ENCODE measurements around the gene BIRC7.

The BIRC7 gene

GRCh38 chr20:63234693-63235398 is 859 bp upstream of the BIRC7 start:
- H3K9ac ChIP-seq (ENCODE audit: low read depth in 1 of 2, low read length in 2 of 2), result no peak overlapping the region
- H3K36me3 ChIP-seq (ENCODE audit: control insufficient read depth in 2 of 2, insufficient read depth in 2 of 2, low read length in 2 of 2), result no peaks in the 10 kb centered on the region
- H3K4me1 ChIP-seq (ENCODE audit: control insufficient read depth in 2 of 2, insufficient read depth in 2 of 2, low read length in 2 of 2), result no peaks in the 10 kb centered on the region
- H3K4me3 ChIP-seq (ENCODE audit: low read length in 2 of 2), result no peak overlapping the region
- H3K27me3 ChIP-seq (ENCODE audit: control insufficient read depth in 2 of 2, insufficient read depth in 2 of 2, low read length in 2 of 2), result peaks cover 5 to 7% of the 10 kb centered on the region in 2 donors
- no peak overlapping the region for H3K27ac ChIP-seq (ENCODE audit: low read depth in 2 of 2, low read length in 2 of 2)
- no peaks in the 10 kb centered on the region for H3K9me3 ChIP-seq (ENCODE audit: control insufficient read depth in 2 of 2, low read length in 2 of 2)

GRCh38 chr20:63236116-63236837 is 572 bp downstream of the BIRC7 start:
- Histone ChIP-seq H3K4me3 (ENCODE audit: low read length in 2 of 2) (no peak overlapping the region), H3K27me3 (ENCODE audit: control insufficient read depth in 2 of 2, insufficient read depth in 2 of 2, low read length in 2 of 2) (no peaks in the 10 kb centered on the region), H3K4me1 (ENCODE audit: control insufficient read depth in 2 of 2, insufficient read depth in 2 of 2, low read length in 2 of 2) (no peaks in the 10 kb centered on the region), H3K9ac (ENCODE audit: low read depth in 1 of 2, low read length in 2 of 2) (no peak overlapping the region), H3K9me3 (ENCODE audit: control insufficient read depth in 2 of 2, low read length in 2 of 2) (no peaks in the 10 kb centered on the region), H3K27ac (ENCODE audit: low read depth in 2 of 2, low read length in 2 of 2) (no peak overlapping the region), H3K36me3 (ENCODE audit: control insufficient read depth in 2 of 2, insufficient read depth in 2 of 2, low read length in 2 of 2) (no peaks in the 10 kb centered on the region)

GRCh38 chr20:63238031-63238430 is 2.3 kb downstream of the BIRC7 start:
- no peaks in the 10 kb centered on the region for H3K36me3 ChIP-seq (ENCODE audit: control insufficient read depth in 2 of 2, insufficient read depth in 2 of 2, low read length in 2 of 2)
- no peak overlapping the region for H3K4me3 ChIP-seq (ENCODE audit: low read length in 2 of 2)
- no peaks in the 10 kb centered on the region for H3K4me1 ChIP-seq (ENCODE audit: control insufficient read depth in 2 of 2, insufficient read depth in 2 of 2, low read length in 2 of 2)
- H3K27me3 ChIP-seq (ENCODE audit: control insufficient read depth in 2 of 2, insufficient read depth in 2 of 2, low read length in 2 of 2), result no peaks in the 10 kb centered on the region
- no peak overlapping the region for H3K27ac ChIP-seq (ENCODE audit: low read depth in 2 of 2, low read length in 2 of 2)
- H3K9ac ChIP-seq (ENCODE audit: low read depth in 1 of 2, low read length in 2 of 2), result no peak overlapping the region
- no peaks in the 10 kb centered on the region for H3K9me3 ChIP-seq (ENCODE audit: control insufficient read depth in 2 of 2, low read length in 2 of 2)

GRCh38 chr20:63238514-63239125 is 2.9 kb downstream of the BIRC7 start:
- Histone ChIP-seq H3K4me1 (ENCODE audit: control insufficient read depth in 2 of 2, insufficient read depth in 2 of 2, low read length in 2 of 2) (no peaks in the 10 kb centered on the region), H3K4me3 (ENCODE audit: low read length in 2 of 2) (no peak overlapping the region), H3K9ac (ENCODE audit: low read depth in 1 of 2, low read length in 2 of 2) (no peak overlapping the region), H3K36me3 (ENCODE audit: control insufficient read depth in 2 of 2, insufficient read depth in 2 of 2, low read length in 2 of 2) (no peaks in the 10 kb centered on the region), H3K9me3 (ENCODE audit: control insufficient read depth in 2 of 2, low read length in 2 of 2) (no peaks in the 10 kb centered on the region), H3K27ac (ENCODE audit: low read depth in 2 of 2, low read length in 2 of 2) (no peak overlapping the region), H3K27me3 (ENCODE audit: control insufficient read depth in 2 of 2, insufficient read depth in 2 of 2, low read length in 2 of 2) (no peaks in the 10 kb centered on the region)

- Histone ChIP-seq H3K27me3 (ENCODE audit: control insufficient read depth in 2 of 2, insufficient read depth in 2 of 2, low read length in 2 of 2) (no peaks in the 10 kb centered on the region), H3K36me3 (ENCODE audit: control insufficient read depth in 2 of 2, insufficient read depth in 2 of 2, low read length in 2 of 2) (no peaks in the 10 kb centered on the region), H3K9me3 (ENCODE audit: control insufficient read depth in 2 of 2, low read length in 2 of 2) (no peaks in the 10 kb centered on the region), H3K9ac (ENCODE audit: low read depth in 1 of 2, low read length in 2 of 2) (no peak overlapping the region), H3K4me3 (ENCODE audit: low read length in 2 of 2) (no peak overlapping the region), H3K27ac (ENCODE audit: low read depth in 2 of 2, low read length in 2 of 2) (no peak overlapping the region), H3K4me1 (ENCODE audit: control insufficient read depth in 2 of 2, insufficient read depth in 2 of 2, low read length in 2 of 2) (no peaks in the 10 kb centered on the region)
Measured at GRCh38 chr20:63239431-63239830, 3.7 kb downstream of the BIRC7 start.

GRCh38 chr20:63240004-63240403 is 4.3 kb downstream of the BIRC7 start:
- Histone ChIP-seq H3K27ac (ENCODE audit: low read depth in 2 of 2, low read length in 2 of 2) (no peak overlapping the region), H3K4me3 (ENCODE audit: low read length in 2 of 2) (no peak overlapping the region), H3K9me3 (ENCODE audit: control insufficient read depth in 2 of 2, low read length in 2 of 2) (no peaks in the 10 kb centered on the region), H3K4me1 (ENCODE audit: control insufficient read depth in 2 of 2, insufficient read depth in 2 of 2, low read length in 2 of 2) (no peaks in the 10 kb centered on the region), H3K9ac (ENCODE audit: low read depth in 1 of 2, low read length in 2 of 2) (no peak overlapping the region), H3K36me3 (ENCODE audit: control insufficient read depth in 2 of 2, insufficient read depth in 2 of 2, low read length in 2 of 2) (no peaks in the 10 kb centered on the region), H3K27me3 (ENCODE audit: control insufficient read depth in 2 of 2, insufficient read depth in 2 of 2, low read length in 2 of 2) (no peaks in the 10 kb centered on the region)

- Histone ChIP-seq H3K27ac (ENCODE audit: low read depth in 2 of 2, low read length in 2 of 2) (no peak overlapping the region), H3K4me1 (ENCODE audit: control insufficient read depth in 2 of 2, insufficient read depth in 2 of 2, low read length in 2 of 2) (no peaks in the 10 kb centered on the region), H3K27me3 (ENCODE audit: control insufficient read depth in 2 of 2, insufficient read depth in 2 of 2, low read length in 2 of 2) (no peaks in the 10 kb centered on the region)
Measured at GRCh38 chr20:63241272-63241671, 5.6 kb downstream of the BIRC7 start.

GRCh38 chr20:63242736-63243135 is 7.0 kb downstream of the BIRC7 start:
- H3K9ac ChIP-seq (ENCODE audit: low read depth in 1 of 2, low read length in 2 of 2), result no peak overlapping the region
- no peaks in the 10 kb centered on the region for H3K36me3 ChIP-seq (ENCODE audit: control insufficient read depth in 2 of 2, insufficient read depth in 2 of 2, low read length in 2 of 2)
- H3K4me3 ChIP-seq (ENCODE audit: low read length in 2 of 2), result no peak overlapping the region
- peaks cover 0 to 7% of the 10 kb centered on the region in 2 donors for H3K27me3 ChIP-seq (ENCODE audit: control insufficient read depth in 2 of 2, insufficient read depth in 2 of 2, low read length in 2 of 2)
- no peaks in the 10 kb centered on the region for H3K4me1 ChIP-seq (ENCODE audit: control insufficient read depth in 2 of 2, insufficient read depth in 2 of 2, low read length in 2 of 2)
- H3K9me3 ChIP-seq (ENCODE audit: control insufficient read depth in 2 of 2, low read length in 2 of 2), result no peaks in the 10 kb centered on the region
- H3K27ac ChIP-seq (ENCODE audit: low read depth in 2 of 2, low read length in 2 of 2), result no peak overlapping the region

More at GRCh38 chr20:63241272-63241671, 5.6 kb downstream of the BIRC7 start:
- H3K36me3 ChIP-seq (ENCODE audit: control insufficient read depth in 2 of 2, insufficient read depth in 2 of 2, low read length in 2 of 2), result no peaks in the 10 kb centered on the region
- no peak overlapping the region for H3K9ac ChIP-seq (ENCODE audit: low read depth in 1 of 2, low read length in 2 of 2)
- no peak overlapping the region for H3K4me3 ChIP-seq (ENCODE audit: low read length in 2 of 2)
- no peaks in the 10 kb centered on the region for H3K9me3 ChIP-seq (ENCODE audit: control insufficient read depth in 2 of 2, low read length in 2 of 2)

- Histone ChIP-seq H3K27me3 (ENCODE audit: control insufficient read depth in 2 of 2, insufficient read depth in 2 of 2, low read length in 2 of 2) (peaks cover 0 to 11% of the 10 kb centered on the region in 2 donors), H3K9me3 (ENCODE audit: control insufficient read depth in 2 of 2, low read length in 2 of 2) (no peaks in the 10 kb centered on the region), H3K4me3 (ENCODE audit: low read length in 2 of 2) (no peak overlapping the region), H3K9ac (ENCODE audit: low read depth in 1 of 2, low read length in 2 of 2) (no peak overlapping the region), H3K4me1 (ENCODE audit: control insufficient read depth in 2 of 2, insufficient read depth in 2 of 2, low read length in 2 of 2) (no peaks in the 10 kb centered on the region), H3K27ac (ENCODE audit: low read depth in 2 of 2, low read length in 2 of 2) (no peak overlapping the region), H3K36me3 (ENCODE audit: control insufficient read depth in 2 of 2, insufficient read depth in 2 of 2, low read length in 2 of 2) (no peaks in the 10 kb centered on the region)
Measured at GRCh38 chr20:63243604-63244247, 8.0 kb downstream of the BIRC7 start.

- H3K9ac ChIP-seq (ENCODE audit: low read depth in 1 of 2, low read length in 2 of 2), result no peak overlapping the region
- peaks cover 0 to 11% of the 10 kb centered on the region in 2 donors for H3K27me3 ChIP-seq (ENCODE audit: control insufficient read depth in 2 of 2, insufficient read depth in 2 of 2, low read length in 2 of 2)
- no peaks in the 10 kb centered on the region for H3K4me1 ChIP-seq (ENCODE audit: control insufficient read depth in 2 of 2, insufficient read depth in 2 of 2, low read length in 2 of 2)
- no peaks in the 10 kb centered on the region for H3K36me3 ChIP-seq (ENCODE audit: control insufficient read depth in 2 of 2, insufficient read depth in 2 of 2, low read length in 2 of 2)
- H3K9me3 ChIP-seq (ENCODE audit: control insufficient read depth in 2 of 2, low read length in 2 of 2), result no peaks in the 10 kb centered on the region
- H3K4me3 ChIP-seq (ENCODE audit: low read length in 2 of 2), result no peak overlapping the region
- no peak overlapping the region for H3K27ac ChIP-seq (ENCODE audit: low read depth in 2 of 2, low read length in 2 of 2)
Measured at GRCh38 chr20:63244468-63244867, 8.8 kb downstream of the BIRC7 start.

All from mucosa of rectum (tissue), 2 donors.